Heart left ventricle (tissue), 13 donors: ENCODE data around the gene MTMR2.

Experiments
- POLR2A ChIP-seq, 2 donors: fragments of 450-650 bp; IDR thresholded peaks; one replicate each; pipeline ENCODE4 v1.6.1; 2017; ENCODE audit warnings: antibody characterized with exemption in 2 of 2, mild to moderate bottlenecking in 2 of 2, moderate library complexity in 2 of 2
- TF ChIP-seq, protein P1 (sequence below), 12 donors: fragments of 200-600 bp; sonication (generic) in 4 of 12; IDR thresholded peaks; one replicate each; pipeline versions ENCODE4 v1.5.0 to v1.8.0; 2018 to 2022; ENCODE audit warnings: antibody characterized with exemption in 12 of 12, mild to moderate bottlenecking in 5 of 12
- donor health status: ischemic (EF 13 %, LVEDD 7.1; RV severe dilation, severe dysfunction).
- donor health status: DM: no; HTN: yes; CAD: no.
- donor health status: DM: no; HTN: no; CAD: no.
- donor health status: ischemic (EF 25% LVEDD 6.9; RV normal size, moderate dysfunction).
- donor health status: ischemic (EF 25% LVEDD 5.7; RV mildly dilated, moderate dysfunction).
- donor health status: ischemic (EF 35%, LVEDD 5.7; RV mildly dilated, moderate dysfunction).
- donor health status: nonischemic (EF 11% LVEDD 7.7; RV severe dilation, severe dysfunction).
- donor health status: DM: yes; HTN: yes; CAD: no.
- donor health status: PGD.
- donor health status: ischemic (EF 29% LVEDD 5.4; RV normal size, mild dysfunction).
- donor health status: nonischemic (EF 23%, LVEDD 6.1; RV moderate dilation, normal function).

DNA sequence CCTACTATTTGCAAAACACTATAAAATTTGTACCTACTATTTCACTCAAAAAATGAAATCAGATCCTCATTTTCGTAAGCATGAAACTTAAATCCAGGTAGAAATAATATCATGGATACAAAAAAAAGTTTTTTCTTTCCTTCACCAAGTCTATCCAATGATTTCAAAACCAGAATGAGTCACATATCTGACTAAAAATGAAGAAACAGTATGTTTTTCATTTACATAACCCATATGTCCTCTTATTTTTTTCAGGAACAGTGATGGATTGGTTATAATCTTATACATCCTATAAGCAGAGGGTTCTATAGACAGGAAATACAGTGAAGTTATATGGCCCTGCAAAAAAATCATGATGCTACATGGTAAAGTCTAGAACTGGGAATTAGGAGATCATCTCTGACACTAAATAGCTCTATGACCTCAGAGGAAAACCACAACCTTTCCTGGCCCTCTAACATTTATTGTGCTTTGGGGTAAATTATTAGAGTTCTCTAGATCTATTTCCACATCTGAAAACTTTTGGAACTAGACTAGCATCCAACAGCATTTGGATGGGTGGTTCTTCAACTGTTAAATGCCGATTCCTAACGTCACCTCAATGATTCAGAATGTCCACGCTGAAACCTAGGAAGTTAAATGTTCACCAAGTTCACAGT, 10.9 kb downstream of the MTMR2 start:
- TF ChIP-seq POLR2A (IDR thresholded peaks at IDR 0.05) = no peak
- TF ChIP-seq, protein P1, sequence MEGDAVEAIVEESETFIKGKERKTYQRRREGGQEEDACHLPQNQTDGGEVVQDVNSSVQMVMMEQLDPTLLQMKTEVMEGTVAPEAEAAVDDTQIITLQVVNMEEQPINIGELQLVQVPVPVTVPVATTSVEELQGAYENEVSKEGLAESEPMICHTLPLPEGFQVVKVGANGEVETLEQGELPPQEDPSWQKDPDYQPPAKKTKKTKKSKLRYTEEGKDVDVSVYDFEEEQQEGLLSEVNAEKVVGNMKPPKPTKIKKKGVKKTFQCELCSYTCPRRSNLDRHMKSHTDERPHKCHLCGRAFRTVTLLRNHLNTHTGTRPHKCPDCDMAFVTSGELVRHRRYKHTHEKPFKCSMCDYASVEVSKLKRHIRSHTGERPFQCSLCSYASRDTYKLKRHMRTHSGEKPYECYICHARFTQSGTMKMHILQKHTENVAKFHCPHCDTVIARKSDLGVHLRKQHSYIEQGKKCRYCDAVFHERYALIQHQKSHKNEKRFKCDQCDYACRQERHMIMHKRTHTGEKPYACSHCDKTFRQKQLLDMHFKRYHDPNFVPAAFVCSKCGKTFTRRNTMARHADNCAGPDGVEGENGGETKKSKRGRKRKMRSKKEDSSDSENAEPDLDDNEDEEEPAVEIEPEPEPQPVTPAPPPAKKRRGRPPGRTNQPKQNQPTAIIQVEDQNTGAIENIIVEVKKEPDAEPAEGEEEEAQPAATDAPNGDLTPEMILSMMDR (IDR thresholded peaks at IDR 0.05) = no peak
